NCI-H1048 (cell line): Measurements from ENCODE around the gene ITGAL.
"Not testable (repeated sequence)": the region's sequence is repeated elsewhere in the genome, so short reads cannot be mapped to it uniquely, and the experiment has no call there.

ENCODE experiments used
- DNase-seq: peaks from one replicate; lab custom pipeline; 2025; lab: John Stamatoyannopoulos, UW

The ITGAL gene

GRCh38 chr16:30491744-30492308, 19.3 kb downstream of the ITGAL start:
- DNase-seq = no peak

- DNase-seq = no peak
Measured at GRCh38 chr16:30493941-30494488, 21.5 kb downstream of the ITGAL start.

- DNase-seq = no peak
Measured at GRCh38 chr16:30494709-30495108, 22.2 kb downstream of the ITGAL start.

GRCh38 chr16:30499284-30499683, 26.7 kb downstream of the ITGAL start:
- no peak for DNase-seq

- no peak for DNase-seq
Measured at GRCh38 chr16:30503403-30504296, 31.1 kb downstream of the ITGAL start.

GRCh38 chr16:30509081-30509765, 36.7 kb downstream of the ITGAL start:
- DNase-seq = no peak

- no peak for DNase-seq
Measured at GRCh38 chr16:30510376-30510938, 37.9 kb downstream of the ITGAL start.

GRCh38 chr16:30511509-30511908, 39.0 kb downstream of the ITGAL start:
- no peak for DNase-seq

- no peak for DNase-seq
Measured at GRCh38 chr16:30515275-30515674, 42.7 kb downstream of the ITGAL start.

- DNase-seq = no peak
Measured at GRCh38 chr16:30518552-30518951, 46.0 kb downstream of the ITGAL start.

GRCh38 chr16:30519120-30520049, 46.8 kb downstream of the ITGAL start:
- DNase-seq = no peak

GRCh38 chr16:30521476-30521872, 48.9 kb downstream of the ITGAL start:
- DNase-seq = no peak

GRCh38 chr16:30521873-30522641, 49.5 kb downstream of the ITGAL start:
- DNase-seq = no peak

- DNase-seq = not testable (repeated sequence)
Measured at GRCh38 chr16:30522702-30523463, 50.3 kb downstream of the ITGAL start.

GRCh38 chr16:30523768-30524574, 51.4 kb downstream of the ITGAL start:
- DNase-seq = no peak

GRCh38 chr16:30524575-30525568, 52.3 kb downstream of the ITGAL start:
- DNase-seq = no peak

- DNase-seq = no peak
Measured at GRCh38 chr16:30525844-30526136, 53.2 kb downstream of the ITGAL start.
